GM23338 (cell line): Measurements from ENCODE around the gene PRKAR1B. TPM values are rescaled to one million over a fixed set of nuclear protein-coding genes. Genes with fewer than 3 reads are reported as not detected.

Experiments used
- ATAC-seq: fragments of 200-7000 bp; cut with Tn5 transposase; 3 replicates; pipeline ENCODE4 v1.9.1; 2020
- DNase-seq: peaks from one replicate; pipeline ENCODE4 v3.0.0-alpha.2; 2015; ENCODE audit warnings: low spot score
- H2AFZ ChIP-seq: fragments of 200-600 bp; sonication (generic); 2 replicates; pipeline ENCODE4 v1.8.0; 2016; ENCODE audit warnings: antibody characterized with exemption, mild to moderate bottlenecking, moderate library complexity
- H3F3A ChIP-seq: fragments of 200-600 bp; sonication (generic); replicated peaks from 2 replicates; pipeline ENCODE4 v1.8.0; 2017; ENCODE audit warnings: antibody characterized with exemption, mixed run types, low read depth
- H3K27ac ChIP-seq: fragments of 200-600 bp; sonication (generic); 2 replicates; pipeline ENCODE4 v1.6.1; 2016; ENCODE audit warnings: low read depth
- H3K27me3 ChIP-seq: fragments of 200-600 bp; sonication (generic); 2 replicates; pipeline ENCODE4 v1.8.0; 2016; ENCODE audit warnings: mild to moderate bottlenecking, mixed run types, moderate library complexity; ENCODE audit not compliant: insufficient read depth
- H3K36me3 ChIP-seq: fragments of 200-600 bp; sonication (generic); 2 replicates; pipeline ENCODE4 v1.8.0; 2016; ENCODE audit warnings: mild to moderate bottlenecking; ENCODE audit not compliant: insufficient read depth
- H3K4me1 ChIP-seq: fragments of 200-600 bp; sonication (generic); 2 replicates; pipeline ENCODE4 v1.8.0; 2016; ENCODE audit warnings: mild to moderate bottlenecking, moderate library complexity; ENCODE audit not compliant: insufficient read depth
- H3K4me2 ChIP-seq: fragments of 200-600 bp; sonication (generic); 2 replicates; pipeline ENCODE4 v1.7.1; 2017; ENCODE audit warnings: mixed run types
- H3K4me3 ChIP-seq: fragments of 200-600 bp; sonication (generic); 2 replicates; pipeline ENCODE4 v1.6.1; 2016; ENCODE audit warnings: mixed run types
- H3K79me2 ChIP-seq: fragments of 200-600 bp; sonication (generic); replicated peaks from 2 replicates; pipeline ENCODE4 v1.8.0; 2017; ENCODE audit warnings: mild to moderate bottlenecking; ENCODE audit not compliant: insufficient read depth
- H3K9me2 ChIP-seq: fragments of 200-600 bp; sonication (generic); 2 replicates; pipeline ENCODE4 v1.8.0; 2017; ENCODE audit not compliant: insufficient read depth
- H4K20me1 ChIP-seq: fragments of 200-600 bp; sonication (generic); replicated peaks from 2 replicates; pipeline ENCODE4 v1.8.0; 2017; ENCODE audit warnings: mild to moderate bottlenecking; ENCODE audit not compliant: insufficient read depth
- H3K27ac Mint-ChIP-seq: 2 replicates; pipeline ENCODE4 v1.8.0; 2020; ENCODE audit warnings: inconsistent platforms, mild to moderate bottlenecking, moderate library complexity, mixed read lengths
- H3K27me3 Mint-ChIP-seq: 3 replicates; pipeline ENCODE4 v1.8.0; 2022; ENCODE audit warnings: low read depth, mild to moderate bottlenecking, moderate library complexity, mixed read lengths, inconsistent platforms; ENCODE audit not compliant: insufficient read depth, poor library complexity
- H3K36me3 Mint-ChIP-seq: 3 replicates; pipeline ENCODE4 v1.8.0; 2021; ENCODE audit warnings: low read depth, mild to moderate bottlenecking, inconsistent platforms, moderate library complexity, mixed read lengths
- H3K4me1 Mint-ChIP-seq: 3 replicates; pipeline ENCODE4 v1.8.0; 2020; ENCODE audit warnings: mild to moderate bottlenecking, inconsistent platforms, mixed read lengths
- H3K4me3 Mint-ChIP-seq: 3 replicates; pipeline ENCODE4 v1.8.0; 2021; ENCODE audit warnings: moderate library complexity, mild to moderate bottlenecking, inconsistent platforms, mixed read lengths
- H3K9me3 Mint-ChIP-seq: 3 replicates; pipeline ENCODE4 v1.8.0; 2020; ENCODE audit warnings: moderate library complexity, mild to moderate bottlenecking, inconsistent platforms, mixed read lengths
- CREB1 ChIP-seq: fragments of 250-450 bp; sonication (Bioruptor Pico); IDR thresholded peaks from 2 replicates; pipeline ENCODE4 v1.5.0; 2020; ENCODE audit warnings: low read depth, mild to moderate bottlenecking, moderate library complexity
- JUNB ChIP-seq: IDR thresholded peaks from one replicate; pipeline ENCODE4 v1.6.1; 2016; ENCODE audit warnings: antibody characterized with exemption; ENCODE audit not compliant: unreplicated experiment
- NANOG ChIP-seq: IDR thresholded peaks from 2 replicates; pipeline ENCODE4 v1.6.1; 2016; ENCODE audit warnings: antibody characterized with exemption, borderline replicate concordance
- POLR2AphosphoS5 ChIP-seq: IDR thresholded peaks from 2 replicates; pipeline ENCODE4 v1.6.1; 2016; ENCODE audit warnings: antibody characterized with exemption, low read depth
- STAT1 ChIP-seq: IDR thresholded peaks from one replicate; pipeline ENCODE4 v1.6.1; 2016; ENCODE audit warnings: antibody characterized with exemption; ENCODE audit not compliant: unreplicated experiment
- ZNF114 ChIP-seq: fragments of 250-450 bp; sonication (Bioruptor Pico); IDR thresholded peaks from 2 replicates; pipeline ENCODE4 v1.5.0; 2020; ENCODE audit warnings: mild to moderate bottlenecking, moderate library complexity
- ZNF331 ChIP-seq: fragments of 250-450 bp; sonication (Bioruptor Pico); IDR thresholded peaks from 2 replicates; pipeline ENCODE4 v1.5.0; 2020; ENCODE audit warnings: low read depth, mild to moderate bottlenecking, moderate library complexity
- polyA plus RNA-seq: library from polyadenylated mRNA; unstranded; fragments of >200 nt; fragmentation: Nextera tagmentation; extraction: Ambion mirVana; gene quantifications from 2 replicates; pipeline ENCODE4 v1.2.1, GENCODE V29; 2016
- total RNA-seq: library from RNA; depleted of rRNA; stranded (reverse); fragments of >200 nt; shearing (Covaris generic); gene quantifications from 2 replicates; pipeline ENCODE4 v1.2.3, GENCODE V29; 2014
- TF ChIP-seq, protein P1 (sequence below): IDR thresholded peaks from 2 replicates; pipeline ENCODE4 v1.6.1; 2016; ENCODE audit warnings: antibody characterized with exemption
- TF ChIP-seq, protein P2 (sequence below): IDR thresholded peaks from one replicate; pipeline ENCODE4 v1.6.1; 2018; ENCODE audit warnings: antibody characterized with exemption; ENCODE audit not compliant: unreplicated experiment
- TF ChIP-seq, protein P3 (sequence below), 2 experiments: fragments of 200-600 bp in 1 of 2; sonication (generic) in 1 of 2; conservative IDR thresholded peaks; 2 replicates each; pipeline versions ENCODE4 v1.5.1 to v1.6.1; 2016 to 2017; ENCODE audit warnings: antibody characterized with exemption in 2 of 2, low read depth in 2 of 2, mild to moderate bottlenecking in 2 of 2, moderate library complexity in 1 of 2

Gene PRKAR1B
- total and polyA plus RNA-seq, 2 experiments from 2014 or later: 35.7 to 36.7 TPM

DNA sequence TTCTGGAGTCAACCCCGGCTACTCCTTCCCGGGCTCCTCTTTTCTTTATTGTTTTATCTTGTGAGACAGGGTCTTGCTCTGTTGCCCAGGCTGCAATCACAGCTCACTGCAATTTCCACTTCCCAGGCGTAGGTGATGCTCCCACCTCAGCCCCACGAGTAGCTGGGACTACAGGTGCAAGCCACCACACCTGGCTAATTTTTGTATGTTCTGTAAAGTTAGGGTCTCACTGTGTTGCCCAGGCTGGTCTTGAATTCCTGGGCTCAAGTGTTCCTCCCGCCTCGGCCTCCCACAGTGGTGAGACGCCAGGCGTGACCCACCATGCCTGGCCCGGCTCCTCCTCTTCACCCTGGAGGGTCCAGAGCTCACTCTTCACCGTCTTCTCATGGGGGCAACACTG, 192.1 kb downstream of the PRKAR1B start:
- ATAC-seq (no peak), DNase-seq (no peak)
- Histone ChIP-seq H3K4me1 (peaks cover 3% of the 10 kb centered on the region; the same call in 1 of the 2 replicates), H3K9me2 (no peaks in the 10 kb centered on the region), H3K27me3 (no peaks in the 10 kb centered on the region), H4K20me1 (no peaks in the 10 kb centered on the region), H3K4me2 (no peak overlapping the region), H2AFZ (no peak overlapping the region), H3K79me2 (no peaks in the 10 kb centered on the region), H3F3A (no peaks in the 10 kb centered on the region), H3K4me3 (no peak overlapping the region), H3K36me3 (no peaks in the 10 kb centered on the region), H3K27ac (no peak overlapping the region)
- no peaks in the 10 kb centered on the region; the same call in 1 of the 3 replicates for H3K4me1 Mint-ChIP-seq
- no peak overlapping the region for H3K4me3 Mint-ChIP-seq
- no peaks in the 10 kb centered on the region for H3K36me3 Mint-ChIP-seq
- no peaks in the 10 kb centered on the region; the same call in 2 of the 3 replicates for H3K9me3 Mint-ChIP-seq
- no peak overlapping the region for H3K27ac Mint-ChIP-seq
- H3K27me3 Mint-ChIP-seq: peaks cover 16% of the 10 kb centered on the region
- TF ChIP-seq ZNF331 (CRISPR knock-in tag): no peak
- TF ChIP-seq JUNB: no peak
- TF ChIP-seq CREB1: no peak

DNA sequence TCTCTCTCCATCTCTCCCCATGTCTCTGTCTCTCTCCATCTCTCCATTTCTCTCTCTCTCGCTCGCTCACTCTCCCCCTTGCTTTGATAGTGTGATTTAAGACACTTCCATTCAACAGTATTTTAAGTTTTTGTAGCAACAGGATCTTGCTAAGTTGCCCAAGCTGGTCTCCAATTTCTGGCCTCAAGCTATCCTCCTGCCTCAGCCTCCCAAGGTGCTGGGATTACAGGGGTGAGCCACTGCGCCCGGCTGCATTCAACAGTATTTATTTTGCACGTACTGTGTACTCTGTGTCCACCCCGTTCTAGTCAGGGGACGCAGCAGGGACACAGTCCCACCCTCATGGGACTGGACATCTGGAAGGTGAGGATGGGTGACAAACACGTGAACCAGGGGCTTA, 193.0 kb downstream of the PRKAR1B start:
- Mint-ChIP-seq H3K4me1 (no peaks in the 10 kb centered on the region; the same call in 1 of the 3 replicates), H3K27me3 (peaks cover 19% of the 10 kb centered on the region), H3K9me3 (no peaks in the 10 kb centered on the region; the same call in 2 of the 3 replicates), H3K27ac (no peak overlapping the region), H3K4me3 (no peak overlapping the region), H3K36me3 (no peaks in the 10 kb centered on the region)
- DNase-seq: no peak
- H3K27me3 ChIP-seq: no peaks in the 10 kb centered on the region
- H3K79me2 ChIP-seq: no peaks in the 10 kb centered on the region
- H2AFZ ChIP-seq: no peak overlapping the region
- H3F3A ChIP-seq: no peaks in the 10 kb centered on the region
- H4K20me1 ChIP-seq: no peaks in the 10 kb centered on the region
- no peak overlapping the region for H3K27ac ChIP-seq
- no peak overlapping the region for H3K4me2 ChIP-seq
- no peak overlapping the region for H3K4me3 ChIP-seq
- no peaks in the 10 kb centered on the region for H3K36me3 ChIP-seq
- peaks cover 3% of the 10 kb centered on the region; the same call in 1 of the 2 replicates for H3K4me1 ChIP-seq
- H3K9me2 ChIP-seq: no peaks in the 10 kb centered on the region
- no peak for ATAC-seq
- TF ChIP-seq ZNF331 (CRISPR knock-in tag) (no peak), STAT1 (no peak), POLR2AphosphoS5 (no peak), JUNB (no peak), NANOG (no peak), ZNF114 (CRISPR knock-in tag) (no peak)
- TF ChIP-seq, protein P1, sequence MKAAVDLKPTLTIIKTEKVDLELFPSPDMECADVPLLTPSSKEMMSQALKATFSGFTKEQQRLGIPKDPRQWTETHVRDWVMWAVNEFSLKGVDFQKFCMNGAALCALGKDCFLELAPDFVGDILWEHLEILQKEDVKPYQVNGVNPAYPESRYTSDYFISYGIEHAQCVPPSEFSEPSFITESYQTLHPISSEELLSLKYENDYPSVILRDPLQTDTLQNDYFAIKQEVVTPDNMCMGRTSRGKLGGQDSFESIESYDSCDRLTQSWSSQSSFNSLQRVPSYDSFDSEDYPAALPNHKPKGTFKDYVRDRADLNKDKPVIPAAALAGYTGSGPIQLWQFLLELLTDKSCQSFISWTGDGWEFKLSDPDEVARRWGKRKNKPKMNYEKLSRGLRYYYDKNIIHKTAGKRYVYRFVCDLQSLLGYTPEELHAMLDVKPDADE: no peak
- TF ChIP-seq, protein P2, sequence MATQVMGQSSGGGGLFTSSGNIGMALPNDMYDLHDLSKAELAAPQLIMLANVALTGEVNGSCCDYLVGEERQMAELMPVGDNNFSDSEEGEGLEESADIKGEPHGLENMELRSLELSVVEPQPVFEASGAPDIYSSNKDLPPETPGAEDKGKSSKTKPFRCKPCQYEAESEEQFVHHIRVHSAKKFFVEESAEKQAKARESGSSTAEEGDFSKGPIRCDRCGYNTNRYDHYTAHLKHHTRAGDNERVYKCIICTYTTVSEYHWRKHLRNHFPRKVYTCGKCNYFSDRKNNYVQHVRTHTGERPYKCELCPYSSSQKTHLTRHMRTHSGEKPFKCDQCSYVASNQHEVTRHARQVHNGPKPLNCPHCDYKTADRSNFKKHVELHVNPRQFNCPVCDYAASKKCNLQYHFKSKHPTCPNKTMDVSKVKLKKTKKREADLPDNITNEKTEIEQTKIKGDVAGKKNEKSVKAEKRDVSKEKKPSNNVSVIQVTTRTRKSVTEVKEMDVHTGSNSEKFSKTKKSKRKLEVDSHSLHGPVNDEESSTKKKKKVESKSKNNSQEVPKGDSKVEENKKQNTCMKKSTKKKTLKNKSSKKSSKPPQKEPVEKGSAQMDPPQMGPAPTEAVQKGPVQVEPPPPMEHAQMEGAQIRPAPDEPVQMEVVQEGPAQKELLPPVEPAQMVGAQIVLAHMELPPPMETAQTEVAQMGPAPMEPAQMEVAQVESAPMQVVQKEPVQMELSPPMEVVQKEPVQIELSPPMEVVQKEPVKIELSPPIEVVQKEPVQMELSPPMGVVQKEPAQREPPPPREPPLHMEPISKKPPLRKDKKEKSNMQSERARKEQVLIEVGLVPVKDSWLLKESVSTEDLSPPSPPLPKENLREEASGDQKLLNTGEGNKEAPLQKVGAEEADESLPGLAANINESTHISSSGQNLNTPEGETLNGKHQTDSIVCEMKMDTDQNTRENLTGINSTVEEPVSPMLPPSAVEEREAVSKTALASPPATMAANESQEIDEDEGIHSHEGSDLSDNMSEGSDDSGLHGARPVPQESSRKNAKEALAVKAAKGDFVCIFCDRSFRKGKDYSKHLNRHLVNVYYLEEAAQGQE: no peak
- TF ChIP-seq, protein P3, sequence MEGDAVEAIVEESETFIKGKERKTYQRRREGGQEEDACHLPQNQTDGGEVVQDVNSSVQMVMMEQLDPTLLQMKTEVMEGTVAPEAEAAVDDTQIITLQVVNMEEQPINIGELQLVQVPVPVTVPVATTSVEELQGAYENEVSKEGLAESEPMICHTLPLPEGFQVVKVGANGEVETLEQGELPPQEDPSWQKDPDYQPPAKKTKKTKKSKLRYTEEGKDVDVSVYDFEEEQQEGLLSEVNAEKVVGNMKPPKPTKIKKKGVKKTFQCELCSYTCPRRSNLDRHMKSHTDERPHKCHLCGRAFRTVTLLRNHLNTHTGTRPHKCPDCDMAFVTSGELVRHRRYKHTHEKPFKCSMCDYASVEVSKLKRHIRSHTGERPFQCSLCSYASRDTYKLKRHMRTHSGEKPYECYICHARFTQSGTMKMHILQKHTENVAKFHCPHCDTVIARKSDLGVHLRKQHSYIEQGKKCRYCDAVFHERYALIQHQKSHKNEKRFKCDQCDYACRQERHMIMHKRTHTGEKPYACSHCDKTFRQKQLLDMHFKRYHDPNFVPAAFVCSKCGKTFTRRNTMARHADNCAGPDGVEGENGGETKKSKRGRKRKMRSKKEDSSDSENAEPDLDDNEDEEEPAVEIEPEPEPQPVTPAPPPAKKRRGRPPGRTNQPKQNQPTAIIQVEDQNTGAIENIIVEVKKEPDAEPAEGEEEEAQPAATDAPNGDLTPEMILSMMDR (conservative IDR thresholded peaks at IDR 0.05; ENCODE audit: low read depth in 2 of 2): no peak
